ENCODE measurements around the gene SKA2.
"Not testable (repeated sequence)": the region's sequence is repeated elsewhere in the genome, so short reads cannot be mapped to it uniquely, and the experiment has no call there.

The SKA2 gene

DNA sequence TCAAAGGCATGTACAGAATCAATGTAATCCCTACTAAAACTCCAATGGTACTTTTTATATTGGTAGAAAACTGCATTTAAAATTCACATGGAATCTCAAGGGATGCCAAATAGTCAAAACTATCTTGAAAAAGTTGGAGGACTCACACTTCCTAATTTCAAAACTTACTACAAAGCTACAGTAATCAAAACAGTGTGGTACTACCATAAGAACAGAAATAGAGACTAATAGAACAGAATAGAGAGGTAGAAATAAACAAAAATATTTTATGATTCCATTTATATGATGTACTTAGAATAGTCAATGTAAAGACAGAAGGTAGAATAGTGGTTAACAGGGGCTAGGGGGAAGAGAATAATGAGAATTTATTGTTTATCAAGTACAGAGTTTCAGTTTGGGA lies 57.1 kb downstream of the SKA2 start:
- DNase-seq (ENCODE audit: low read depth, low spot score), result no peak

DNA sequence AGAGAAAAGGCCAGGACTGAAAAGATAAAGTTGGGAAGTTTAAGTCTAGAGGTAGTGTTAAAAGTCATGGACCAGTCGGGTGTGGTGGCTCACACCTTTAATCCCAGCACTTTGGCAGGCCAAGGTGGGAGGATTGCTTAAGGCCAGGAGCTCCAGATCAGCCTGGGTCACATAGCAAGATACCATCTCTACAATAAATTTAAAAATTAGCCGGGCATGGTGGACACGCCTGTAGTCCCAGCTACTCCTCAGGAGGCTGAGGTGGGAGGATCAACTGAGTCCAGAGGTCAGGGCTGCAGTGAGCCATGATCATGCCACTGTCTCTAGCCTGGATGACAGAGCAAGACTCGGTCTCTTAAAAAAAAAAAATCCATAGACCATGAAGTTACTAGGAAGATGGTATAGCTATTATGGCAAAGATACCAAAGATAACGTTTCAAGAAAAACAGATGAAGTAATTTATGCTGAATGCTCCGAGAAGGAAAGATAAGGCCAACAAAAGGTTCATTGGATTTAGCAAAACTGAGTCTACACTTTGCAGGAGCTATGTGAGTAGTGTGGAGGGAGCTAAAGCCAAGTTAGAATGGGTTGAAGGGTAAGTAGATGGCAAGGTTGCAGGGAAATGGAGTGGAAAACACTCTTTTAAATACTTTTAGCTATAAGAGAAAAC lies 60.0 kb downstream of the SKA2 start:
- DNase-seq (ENCODE audit: low read depth, low spot score), result no peak

DNA sequence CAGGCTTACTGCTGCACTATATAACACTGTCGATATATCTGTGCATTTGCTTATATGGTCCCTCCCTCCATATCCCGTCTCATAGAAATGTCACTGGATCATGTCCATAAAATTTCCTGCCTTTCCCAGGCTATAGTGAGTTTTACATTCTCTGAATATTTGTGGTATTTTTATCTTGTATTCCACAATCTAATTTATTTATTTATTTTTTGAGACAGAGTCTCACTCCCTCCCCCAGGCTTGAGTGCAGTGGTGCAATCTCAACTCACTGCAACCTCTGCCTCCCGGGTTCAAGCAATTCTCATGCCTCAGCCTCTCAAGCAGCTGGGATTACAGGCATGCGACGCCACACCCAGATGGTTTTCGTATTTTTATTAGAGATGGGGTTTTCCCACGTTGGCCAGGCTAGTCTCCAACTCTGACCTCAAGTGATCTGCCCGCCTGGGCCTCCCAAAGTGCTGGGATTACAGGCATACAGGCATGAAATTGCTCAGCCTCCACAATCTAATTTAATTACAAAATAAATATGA lies 61.2 kb downstream of the SKA2 start:
- DNase-seq (ENCODE audit: low read depth, low spot score), result peak; percentile 58

DNA sequence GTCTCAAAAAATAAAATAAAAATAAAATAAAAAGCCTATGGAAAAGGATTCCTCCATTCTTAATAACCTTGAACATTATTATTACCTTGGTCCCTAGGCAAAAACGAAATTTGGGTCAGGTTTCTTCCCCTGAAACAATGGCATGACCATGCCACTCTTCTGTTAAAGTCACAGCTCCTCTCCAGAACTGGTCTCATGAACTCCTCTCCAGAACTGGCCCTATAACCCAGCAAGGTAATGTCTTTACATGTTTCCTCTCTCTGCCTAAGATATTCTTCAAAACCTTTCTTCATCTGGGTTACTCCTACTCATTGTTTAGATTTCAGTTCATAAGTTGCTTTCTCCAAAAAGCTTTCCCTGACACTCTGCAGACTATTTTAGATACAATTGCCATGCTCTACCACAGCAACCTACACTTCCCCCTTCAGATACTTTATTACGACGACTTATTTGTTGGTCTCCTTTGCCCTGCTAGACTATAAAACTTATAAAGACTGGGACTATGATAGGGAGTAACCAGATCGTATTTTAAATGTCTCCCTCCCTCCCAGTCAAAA lies 61.8 kb downstream of the SKA2 start:
- DNase-seq (ENCODE audit: low read depth, low spot score), result no peak

DNA sequence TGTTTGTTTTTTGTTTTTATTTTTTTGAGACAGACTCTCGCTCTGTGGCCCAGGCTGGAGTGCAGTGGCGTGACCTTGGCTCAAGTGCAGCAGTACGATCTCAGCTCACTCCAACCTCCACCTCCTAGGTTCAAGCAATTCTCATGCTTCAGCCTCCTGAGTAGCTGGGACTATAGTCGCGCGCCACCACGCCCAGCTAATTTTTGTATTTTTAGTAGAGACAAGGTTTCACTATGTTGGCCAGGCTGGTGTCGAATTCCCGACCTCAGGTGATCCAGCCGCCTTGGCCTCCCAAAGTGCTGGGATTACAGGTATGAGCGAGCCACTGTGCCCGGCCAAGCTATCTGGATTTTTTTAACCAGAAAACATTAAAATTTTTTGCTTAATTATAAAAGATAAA lies 64.4 kb downstream of the SKA2 start:
- DNase-seq (ENCODE audit: low read depth, low spot score), result not testable (repeated sequence)

DNA sequence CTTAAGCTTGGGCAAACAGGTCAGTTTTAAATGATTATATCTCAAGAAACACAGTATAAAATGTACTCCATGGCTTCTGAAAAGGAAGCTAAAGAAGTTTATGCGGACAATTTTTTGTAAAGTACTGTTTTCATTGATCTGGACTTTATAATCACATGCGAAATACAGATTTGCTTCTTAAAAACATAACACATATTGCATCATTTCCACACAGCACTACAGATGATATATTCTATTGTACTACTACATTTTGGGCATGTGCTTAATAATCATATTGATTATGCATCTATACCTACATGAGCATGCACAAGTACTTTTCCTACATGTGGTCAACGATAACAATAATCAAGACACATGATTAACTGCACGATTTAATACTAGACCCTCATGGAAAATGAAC lies 70.8 kb downstream of the SKA2 start:
- DNase-seq (ENCODE audit: low read depth, low spot score), result no peak

DNA sequence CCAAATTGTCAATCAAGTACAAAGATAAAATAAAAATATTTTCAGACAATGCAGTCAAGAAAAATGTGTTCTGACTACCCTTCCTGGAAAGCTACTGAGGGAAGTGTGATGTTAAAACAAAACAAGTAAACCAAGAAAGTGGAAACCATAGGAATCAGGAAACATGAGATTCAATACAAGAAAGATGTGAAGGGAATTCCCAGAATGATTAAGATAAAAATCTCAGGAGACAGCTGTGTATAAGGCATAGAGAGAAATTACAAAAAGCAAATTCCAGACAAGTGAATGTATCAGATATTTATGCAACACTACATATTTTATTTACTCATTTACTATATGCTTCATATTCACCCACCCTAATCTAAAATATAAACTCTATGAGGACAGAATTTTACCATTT lies 80.5 kb downstream of the SKA2 start:
- no peak for DNase-seq (ENCODE audit: low read depth, low spot score)

DNA sequence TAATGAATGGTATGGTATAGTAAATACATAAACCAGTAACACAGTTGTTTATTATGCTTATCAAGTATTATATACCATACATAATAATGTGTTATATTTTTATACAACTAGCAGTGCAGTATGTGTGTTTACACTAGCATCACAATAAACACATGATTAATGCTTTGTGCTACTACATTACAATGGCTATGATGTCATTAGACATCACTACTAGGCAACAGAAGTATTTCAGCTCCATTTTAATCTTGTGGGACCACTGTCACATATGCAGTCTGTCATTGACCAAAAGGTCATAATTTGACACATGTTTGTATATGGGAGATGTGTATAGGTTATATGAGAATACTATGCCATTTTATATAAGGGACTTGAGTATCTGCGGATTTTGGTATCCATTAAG lies 81.0 kb downstream of the SKA2 start:
- no peak for DNase-seq (ENCODE audit: low read depth, low spot score)

DNA sequence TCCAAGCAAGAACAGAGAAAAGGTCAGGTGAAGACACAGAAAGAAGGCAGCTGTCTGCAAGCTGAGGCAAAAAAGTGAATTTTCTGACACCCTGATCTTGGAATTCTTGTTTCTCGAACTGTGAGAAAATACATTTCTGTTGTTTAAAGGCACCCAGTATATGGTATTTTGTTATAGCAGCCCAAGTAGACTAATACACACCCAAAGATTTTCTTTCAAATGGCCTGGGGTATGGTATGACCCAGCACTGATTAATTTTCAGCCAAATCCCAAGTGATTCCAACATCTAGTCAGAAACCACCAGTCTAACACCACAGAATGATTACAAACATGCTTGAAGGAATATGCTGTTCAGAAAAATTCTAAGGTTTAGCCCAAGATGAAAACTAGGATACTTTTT lies 85.1 kb downstream of the SKA2 start:
- DNase-seq (ENCODE audit: low read depth, low spot score), result no peak

DNA sequence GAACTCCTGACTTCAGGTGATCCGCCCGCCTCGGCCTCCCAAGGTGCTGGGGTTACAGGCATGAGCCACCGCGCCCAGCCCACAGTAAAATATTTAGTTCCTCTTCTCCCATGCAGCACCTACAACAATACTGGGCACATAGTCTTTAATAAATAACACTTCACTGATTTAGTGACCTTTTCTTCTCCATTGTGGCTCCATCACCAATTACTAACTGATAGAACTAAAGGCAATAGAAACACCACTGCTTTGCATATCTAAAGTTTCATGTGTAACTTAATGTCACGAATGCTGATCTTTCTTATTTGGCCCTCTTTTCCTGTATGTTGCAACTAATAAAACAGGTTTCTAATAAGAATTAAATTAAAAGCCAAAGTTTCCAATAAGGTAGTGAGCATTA lies 87.2 kb downstream of the SKA2 start:
- DNase-seq (ENCODE audit: low read depth, low spot score), result no peak

DNA sequence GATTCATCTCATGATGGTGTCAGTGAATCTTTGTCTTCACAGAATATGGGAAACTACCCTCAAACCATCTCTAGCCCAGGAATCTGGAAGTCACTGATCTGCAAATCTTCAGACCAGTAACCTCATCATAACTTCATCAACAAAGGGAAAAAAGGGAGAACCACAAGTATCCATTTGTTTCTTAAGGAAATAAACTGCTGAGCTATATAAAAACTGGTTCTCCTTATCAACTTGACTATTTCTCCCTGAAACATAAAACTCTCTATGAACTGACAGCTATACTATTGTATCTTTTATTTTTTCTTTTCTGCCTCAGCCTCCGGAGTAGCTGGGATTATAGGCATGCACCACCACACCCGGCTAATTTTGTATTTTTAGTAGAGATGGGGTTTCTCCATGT lies 87.6 kb downstream of the SKA2 start:
- no peak for DNase-seq (ENCODE audit: low read depth, low spot score)

DNA sequence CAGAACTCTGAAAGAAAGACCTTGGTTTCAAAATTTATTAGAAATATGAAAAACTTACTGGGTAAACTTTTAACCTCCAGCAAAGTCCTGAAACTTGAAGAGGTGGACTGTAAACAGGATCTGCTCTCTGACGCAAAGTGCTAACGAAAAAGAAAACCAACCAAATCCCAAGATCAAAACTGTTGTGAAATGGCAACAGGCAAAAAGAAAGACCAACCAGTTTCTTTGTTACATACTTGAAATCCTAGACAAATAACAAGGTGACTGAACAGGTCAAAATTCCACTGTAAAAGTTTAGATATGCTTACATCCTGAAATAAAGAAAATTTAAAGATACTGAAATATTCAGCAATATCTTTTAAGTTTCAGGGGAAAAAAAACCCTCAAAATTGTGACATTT lies 92.5 kb downstream of the SKA2 start:
- DNase-seq (ENCODE audit: low read depth, low spot score), result no peak

Measured in brain pericyte (primary cell).